B cell (primary cell): ENCODE data around the gene FSIP1. TPM values are rescaled to one million over a fixed set of nuclear protein-coding genes. Genes with fewer than 3 reads are reported as not detected.

Experiments used
- ATAC-seq: fragments of 200-7000 bp; cut with Tn5 transposase; one replicate; pipeline ENCODE4 v1.10.0; 2021; ENCODE audit warnings: low read depth, mild to moderate bottlenecking, moderate number of reproducible peaks, moderate library complexity
- CTCF ChIA-PET: fragments of 350-600 bp; sonication (Branson Sonifier 250); formaldehyde crosslinking; loops from one replicate; lab custom pipeline; 2021; ENCODE audit warnings: antibody characterized with exemption, inconsistent platforms; lab: Charles Lee
- POLR2A ChIA-PET: fragments of 350-600 bp; sonication (Branson Sonifier 250); formaldehyde crosslinking; loops from one replicate; lab custom pipeline; 2021; ENCODE audit warnings: antibody characterized with exemption; lab: Charles Lee
- DNase-seq: peaks from one replicate; pipeline ENCODE4 v3.0.0; 2013
- H2AFZ ChIP-seq: 2 replicates; pipeline ENCODE4 v1.6.1; 2012; ENCODE audit warnings: mild to moderate bottlenecking, low read depth, low read length; ENCODE audit not compliant: insufficient read depth, poor library complexity, severe bottlenecking
- H3K27ac ChIP-seq, 2 donors: 1 replicate in 1 of 2; 2 replicates in 1 of 2; pipeline ENCODE4 v1.5.1; 2012 to 2013; ENCODE audit warnings: low read length in 2 of 2, mild to moderate bottlenecking in 2 of 2, moderate library complexity in 1 of 2
- H3K27me3 ChIP-seq, 4 experiments: fragments of 200-600 bp in 1 of 4; sonication (generic) in 1 of 4; replicated peaks in 1 of 4; 1 replicate in 2 of 4; 2 replicates in 2 of 4; pipeline versions ENCODE4 v1.6.1 to v1.7.0; 2013 to 2016; ENCODE audit warnings: low read length in 3 of 4, mild to moderate bottlenecking in 2 of 4, mixed read lengths in 1 of 4, moderate library complexity in 1 of 4; ENCODE audit not compliant: insufficient read depth in 4 of 4, control insufficient read depth in 3 of 4; ENCODE audit errors: control extremely low read depth in 1 of 4
- H3K36me3 ChIP-seq, 2 experiments: replicated peaks in 1 of 2; 1 replicate in 1 of 2; 2 replicates in 1 of 2; pipeline versions ENCODE4 v1.6.1 to v1.7.1; 2013; ENCODE audit warnings: low read length in 1 of 2; ENCODE audit not compliant: insufficient read depth in 2 of 2, control insufficient read depth in 1 of 2; ENCODE audit errors: control extremely low read depth in 1 of 2, extremely low read depth in 1 of 2
- H3K4me1 ChIP-seq, 2 donors: fragments of 200-600 bp in 1 of 2; sonication (generic) in 1 of 2; 1 replicate in 1 of 2; 2 replicates in 1 of 2; pipeline versions ENCODE4 v1.5.1 to v1.6.1; 2013 to 2017; ENCODE audit warnings: low read length in 2 of 2; ENCODE audit not compliant: control insufficient read depth in 2 of 2, insufficient read depth in 2 of 2
- H3K4me2 ChIP-seq: replicated peaks from 2 replicates; pipeline ENCODE3; 2012; ENCODE audit warnings: mild to moderate bottlenecking, low read depth, low read length; ENCODE audit not compliant: poor library complexity, severe bottlenecking
- H3K4me3 ChIP-seq, 5 experiments: fragments of 200-600 bp in 1 of 5; sonication (generic) in 1 of 5; 1 replicate in 3 of 5; 2 replicates in 2 of 5; pipeline versions ENCODE4 v1.5.1 to v1.7.0; 2011 to 2016; ENCODE audit warnings: low read length in 4 of 5, mild to moderate bottlenecking in 4 of 5, low read depth in 2 of 5, control low read depth in 1 of 5, moderate library complexity in 1 of 5; ENCODE audit not compliant: insufficient read depth in 1 of 5; ENCODE audit errors: control extremely low read depth in 1 of 5, extremely low read depth in 1 of 5
- H3K79me2 ChIP-seq: fragments of 200-600 bp; sonication (generic); one replicate; pipeline ENCODE4 v1.6.0; 2016; ENCODE audit warnings: low read length; ENCODE audit not compliant: control insufficient read depth, insufficient read depth
- H3K9ac ChIP-seq: fragments of 200-600 bp; sonication (generic); 2 replicates; pipeline ENCODE4 v1.6.1; 2017; ENCODE audit warnings: mild to moderate bottlenecking, low read length, moderate library complexity
- H3K9me3 ChIP-seq, 3 donors: one replicate each; pipeline versions ENCODE4 v1.6.1 to v1.7.1; 2013; ENCODE audit warnings: low read length in 2 of 3; ENCODE audit not compliant: control insufficient read depth in 2 of 3, insufficient read depth in 1 of 3; ENCODE audit errors: control extremely low read depth in 1 of 3
- H4K20me1 ChIP-seq: 2 replicates; pipeline ENCODE4 v1.6.0; 2012; ENCODE audit warnings: mild to moderate bottlenecking, low read length; ENCODE audit not compliant: insufficient read depth, control insufficient read depth, poor library complexity, severe bottlenecking
- H3K27ac Mint-ChIP-seq: one replicate; pipeline ENCODE4 v1.8.0; 2021; ENCODE audit warnings: mixed read lengths
- H3K27me3 Mint-ChIP-seq: one replicate; pipeline ENCODE4 v1.8.0; 2021; ENCODE audit warnings: mixed read lengths
- H3K4me1 Mint-ChIP-seq: one replicate; pipeline ENCODE4 v1.8.0; 2021; ENCODE audit warnings: mixed read lengths
- H3K4me3 Mint-ChIP-seq: one replicate; pipeline ENCODE4 v1.8.0; 2021; ENCODE audit warnings: mixed read lengths
- H3K9me3 Mint-ChIP-seq: one replicate; pipeline ENCODE4 v1.8.0; 2022; ENCODE audit warnings: mixed read lengths; ENCODE audit not compliant: insufficient read depth
- EZH2 ChIP-seq: IDR thresholded peaks from 2 replicates; pipeline ENCODE4 v1.6.1; 2012; ENCODE audit warnings: borderline replicate concordance, low read depth, mild to moderate bottlenecking, moderate library complexity, low read length; ENCODE audit not compliant: insufficient read depth, poor library complexity, severe bottlenecking
- WGBS: methylation state at CpG from one replicate; pipeline ENCODE4 v1.1.5; 2013; ENCODE audit warnings: missing lambda C conversion rate; ENCODE audit not compliant: insufficient coverage; 5-methylcytosine and 5-hydroxymethylcytosine counted together
- intact Hi-C: fragments of 100-400 bp; cut with micrococcal nuclease; formaldehyde crosslinking; loops from one replicate; pipeline ENCODE4 v1.10.0; 2022
- polyA plus RNA-seq: library from polyadenylated mRNA; depleted of rRNA; stranded (reverse); fragments of >200 nt; gene quantifications from 2 replicates; pipeline ENCODE4 v1.2.3, GENCODE V29; 2012
- total RNA-seq, 2 donors: library from RNA; stranded (reverse); fragments of 120-200 nt in 1 of 2; gene quantifications; 1 replicate in 1 of 2; 2 replicates in 1 of 2; pipeline versions ENCODE4 v1.2.3 to v1.2.4, GENCODE V29; 2013 to 2022
- TF ChIP-seq, protein P1 (sequence below): fragments of 200-600 bp; IDR thresholded peaks from one replicate; pipeline ENCODE4 v1.8.0; 2022; ENCODE audit warnings: antibody characterized with exemption, mild to moderate bottlenecking

FSIP1 gene
- total and polyA plus RNA-seq, 2 donors (not counting 1 experiment from before 2014, with no cell fraction given): 0.19 to 0.49 TPM

DNA sequence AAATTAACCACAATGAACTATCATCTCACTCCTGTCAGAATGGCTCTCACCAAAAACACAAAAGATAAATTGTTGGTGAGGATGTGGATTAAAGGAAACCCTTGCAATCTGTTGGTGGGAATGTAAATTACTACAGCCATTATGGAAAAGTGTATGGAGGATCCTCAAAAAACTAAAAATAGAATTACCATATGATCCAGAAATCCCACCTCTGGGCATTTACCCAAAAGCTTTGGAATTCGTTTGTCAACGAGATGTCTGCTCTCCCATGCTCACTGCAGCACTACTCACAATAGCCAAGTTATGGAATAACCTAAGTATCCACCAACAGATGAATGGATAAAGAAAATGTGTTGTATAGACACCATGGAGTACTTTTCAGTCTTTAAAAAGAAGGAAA is 21.6 kb downstream of the FSIP1 start:
- Mint-ChIP-seq H3K27ac (no peak overlapping the region), H3K4me1 (no peaks in the 10 kb centered on the region), H3K27me3 (peaks cover 7% of the 10 kb centered on the region), H3K9me3 (no peaks in the 10 kb centered on the region), H3K4me3 (no peak overlapping the region)
- CTCF ChIA-PET: no interaction called here
- Histone ChIP-seq H3K9me3 (no peaks in the 10 kb centered on the region), H3K27ac (no peak overlapping the region), H3K36me3 (no peaks in the 10 kb centered on the region), H3K4me3 (no peak overlapping the region), H3K4me2 (no peak overlapping the region), H3K79me2 (no peaks in the 10 kb centered on the region), H2AFZ (no peak overlapping the region), H3K9ac (no peak overlapping the region), H3K27me3 (no peaks in the 10 kb centered on the region), H3K4me1 (no peaks in the 10 kb centered on the region), H4K20me1 (no peaks in the 10 kb centered on the region)
- POLR2A ChIA-PET: no interaction called here
- no peak for TF ChIP-seq EZH2
- TF ChIP-seq, protein P1, sequence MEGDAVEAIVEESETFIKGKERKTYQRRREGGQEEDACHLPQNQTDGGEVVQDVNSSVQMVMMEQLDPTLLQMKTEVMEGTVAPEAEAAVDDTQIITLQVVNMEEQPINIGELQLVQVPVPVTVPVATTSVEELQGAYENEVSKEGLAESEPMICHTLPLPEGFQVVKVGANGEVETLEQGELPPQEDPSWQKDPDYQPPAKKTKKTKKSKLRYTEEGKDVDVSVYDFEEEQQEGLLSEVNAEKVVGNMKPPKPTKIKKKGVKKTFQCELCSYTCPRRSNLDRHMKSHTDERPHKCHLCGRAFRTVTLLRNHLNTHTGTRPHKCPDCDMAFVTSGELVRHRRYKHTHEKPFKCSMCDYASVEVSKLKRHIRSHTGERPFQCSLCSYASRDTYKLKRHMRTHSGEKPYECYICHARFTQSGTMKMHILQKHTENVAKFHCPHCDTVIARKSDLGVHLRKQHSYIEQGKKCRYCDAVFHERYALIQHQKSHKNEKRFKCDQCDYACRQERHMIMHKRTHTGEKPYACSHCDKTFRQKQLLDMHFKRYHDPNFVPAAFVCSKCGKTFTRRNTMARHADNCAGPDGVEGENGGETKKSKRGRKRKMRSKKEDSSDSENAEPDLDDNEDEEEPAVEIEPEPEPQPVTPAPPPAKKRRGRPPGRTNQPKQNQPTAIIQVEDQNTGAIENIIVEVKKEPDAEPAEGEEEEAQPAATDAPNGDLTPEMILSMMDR: no peak
- WGBS: no CpG with 5 or more reads among the region's 2 CpGs
- DNase-seq: no peak
- intact Hi-C loops: no loop called here
- ATAC-seq: no peak

DNA sequence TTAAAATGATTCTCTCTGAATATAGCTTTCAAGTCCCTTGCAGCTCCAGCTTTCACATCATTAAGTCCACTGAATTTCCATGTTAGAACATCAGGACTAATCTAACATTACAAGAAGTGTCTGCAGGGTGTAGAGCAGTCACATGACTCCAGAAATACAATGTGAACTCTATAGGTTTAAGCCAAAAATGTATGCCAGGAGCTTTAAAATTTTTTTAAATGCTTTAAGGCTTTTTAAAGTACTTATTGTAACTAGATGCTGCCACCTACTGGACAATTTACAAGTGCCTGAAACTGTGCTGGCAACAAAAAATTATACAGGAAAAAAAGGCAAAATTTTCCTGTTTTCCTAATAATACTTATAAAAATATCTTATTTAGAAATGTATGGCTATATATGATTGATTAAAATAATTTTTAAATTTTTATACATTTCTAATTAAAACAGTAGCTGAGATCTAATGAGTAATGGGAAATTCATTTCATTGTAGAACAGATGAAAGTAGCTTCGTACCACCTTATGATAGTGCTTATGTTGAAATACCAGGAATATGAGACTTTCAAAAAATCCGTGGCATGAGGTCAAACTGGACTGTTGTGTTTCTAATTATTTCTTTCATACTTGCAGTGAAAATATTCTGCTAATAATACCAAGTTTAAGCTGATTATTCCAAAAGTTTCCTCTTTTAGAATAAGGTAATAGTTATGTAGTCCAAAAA is 25.7 kb downstream of the FSIP1 start:
- Histone ChIP-seq H2AFZ (no peak overlapping the region), H3K4me2 (no peak overlapping the region), H3K27ac (no peak overlapping the region), H3K4me1 (no peaks in the 10 kb centered on the region), H3K9me3 (no peaks in the 10 kb centered on the region), H4K20me1 (no peaks in the 10 kb centered on the region), H3K9ac (no peak overlapping the region), H3K4me3 (no peak overlapping the region), H3K27me3 (no peaks in the 10 kb centered on the region), H3K36me3 (no peaks in the 10 kb centered on the region), H3K79me2 (no peaks in the 10 kb centered on the region)
- no CpG with 5 or more reads among the region's 2 CpGs for WGBS
- CTCF ChIA-PET: interaction anchor here (0.7 to 6.3 kb wide), 33 partner anchors 9 to 1316 kb away, joined by 3 to 71 read pairs (median 4); partner anchors contain the start of gene FSIP1
- Mint-ChIP-seq H3K27ac (no peak overlapping the region), H3K27me3 (peaks cover 14% of the 10 kb centered on the region), H3K9me3 (no peaks in the 10 kb centered on the region), H3K4me3 (no peak overlapping the region), H3K4me1 (no peaks in the 10 kb centered on the region)
- DNase-seq (peak; percentile 56), ATAC-seq (no peak)
- no peak for TF ChIP-seq EZH2
- TF ChIP-seq, protein P1: peak; percentile 95
- POLR2A ChIA-PET: no interaction called here
- intact Hi-C loops: loop anchor here (1.0 to 5.0 kb wide), 3 partner anchors 71 to 1048 kb away; no protein-coding TSS in a partner anchor
